ENCODE results near the gene MC1R.
"Not testable (repeated sequence)": the region's sequence is repeated elsewhere in the genome, so short reads cannot be mapped to it uniquely, and the experiment has no call there.

Gene MC1R

GRCh38 chr16:89897204-89897603, 21.5 kb upstream of the MC1R start:
- DNase-seq, result no peak

DNA sequence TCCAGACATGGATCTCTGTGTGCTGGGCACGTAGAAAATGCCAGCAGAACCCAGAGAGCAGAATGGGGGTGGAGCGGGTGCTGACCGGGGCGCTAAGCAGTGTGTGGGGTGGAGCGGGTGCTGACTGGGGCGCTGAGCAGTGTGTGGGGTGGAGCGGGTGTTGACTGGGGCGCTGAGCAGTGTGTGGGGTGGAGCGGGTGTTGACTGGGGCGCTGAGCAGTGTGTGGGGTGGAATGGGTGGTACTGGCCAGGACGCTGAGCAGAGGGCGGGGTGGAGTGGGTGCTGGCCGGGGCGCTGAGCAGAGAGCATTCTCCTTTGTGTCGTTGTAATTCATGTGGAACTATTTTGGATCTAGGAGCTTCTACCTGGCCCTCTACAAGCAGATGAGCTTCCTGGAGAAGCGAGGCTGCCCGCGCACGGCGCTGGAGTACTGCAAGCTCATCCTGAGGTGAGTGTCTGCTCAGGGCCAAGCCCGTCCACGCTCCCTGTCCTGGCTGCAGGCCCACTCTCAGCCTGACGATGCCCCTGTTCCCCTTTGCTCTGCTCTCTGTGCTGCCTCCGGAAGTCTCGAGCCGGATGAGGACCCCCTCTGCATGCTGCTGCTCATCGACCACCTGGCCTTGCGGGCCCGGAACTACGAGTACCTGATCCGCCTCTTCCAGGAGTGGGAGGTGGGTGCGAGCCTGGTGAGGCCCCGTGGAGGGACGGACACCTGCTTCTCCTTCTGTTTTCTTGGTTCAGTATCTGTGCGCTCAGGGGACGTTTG, 20.3 kb upstream of the MC1R start:
- DNase-seq, result no peak

GRCh38 chr16:89899879-89900481, 18.7 kb upstream of the MC1R start:
- no peak for DNase-seq

DNA sequence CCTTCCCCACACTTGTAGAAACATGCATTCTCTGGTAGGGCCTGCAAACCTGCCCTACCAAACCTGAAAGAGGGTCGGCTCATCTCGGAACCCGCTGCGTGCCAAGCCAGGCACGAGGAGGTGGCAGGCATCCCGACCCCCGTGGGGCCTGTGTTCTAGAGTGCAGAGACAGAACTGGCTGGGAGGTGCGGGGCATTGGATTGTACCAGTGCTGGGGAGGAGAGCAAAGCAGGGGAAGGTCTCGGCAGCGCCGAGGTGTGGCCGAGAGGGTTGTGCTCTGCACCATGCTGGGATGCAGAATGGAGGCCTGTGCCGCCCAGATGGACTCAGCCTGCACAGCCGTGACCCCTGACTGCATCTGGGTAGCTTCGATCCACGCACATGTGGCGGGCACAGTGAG, 17.8 kb upstream of the MC1R start:
- no peak for DNase-seq

DNA sequence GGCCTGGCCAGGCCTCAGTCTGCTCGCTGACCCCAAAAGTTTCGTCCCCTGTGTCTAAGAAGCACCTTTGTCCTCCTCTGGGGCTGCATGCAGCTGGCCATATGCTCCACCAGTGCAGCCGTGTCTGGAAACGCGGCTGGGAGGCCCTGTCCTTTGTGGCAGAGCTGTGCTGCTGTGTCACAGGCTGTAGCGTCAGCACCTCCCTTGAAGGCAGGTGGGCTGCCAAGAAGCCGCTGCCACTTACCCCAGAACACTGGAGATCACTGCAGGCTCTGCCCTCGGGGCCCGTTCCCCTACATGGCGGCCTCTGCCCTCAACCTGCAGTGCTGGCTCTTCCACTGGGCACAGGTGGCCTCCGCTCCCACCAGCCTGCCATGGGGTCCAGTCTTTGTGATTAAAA, 15.7 kb upstream of the MC1R start:
- DNase-seq, result no peak

GRCh38 chr16:89903908-89904515, 14.7 kb upstream of the MC1R start:
- no peak for DNase-seq

DNA sequence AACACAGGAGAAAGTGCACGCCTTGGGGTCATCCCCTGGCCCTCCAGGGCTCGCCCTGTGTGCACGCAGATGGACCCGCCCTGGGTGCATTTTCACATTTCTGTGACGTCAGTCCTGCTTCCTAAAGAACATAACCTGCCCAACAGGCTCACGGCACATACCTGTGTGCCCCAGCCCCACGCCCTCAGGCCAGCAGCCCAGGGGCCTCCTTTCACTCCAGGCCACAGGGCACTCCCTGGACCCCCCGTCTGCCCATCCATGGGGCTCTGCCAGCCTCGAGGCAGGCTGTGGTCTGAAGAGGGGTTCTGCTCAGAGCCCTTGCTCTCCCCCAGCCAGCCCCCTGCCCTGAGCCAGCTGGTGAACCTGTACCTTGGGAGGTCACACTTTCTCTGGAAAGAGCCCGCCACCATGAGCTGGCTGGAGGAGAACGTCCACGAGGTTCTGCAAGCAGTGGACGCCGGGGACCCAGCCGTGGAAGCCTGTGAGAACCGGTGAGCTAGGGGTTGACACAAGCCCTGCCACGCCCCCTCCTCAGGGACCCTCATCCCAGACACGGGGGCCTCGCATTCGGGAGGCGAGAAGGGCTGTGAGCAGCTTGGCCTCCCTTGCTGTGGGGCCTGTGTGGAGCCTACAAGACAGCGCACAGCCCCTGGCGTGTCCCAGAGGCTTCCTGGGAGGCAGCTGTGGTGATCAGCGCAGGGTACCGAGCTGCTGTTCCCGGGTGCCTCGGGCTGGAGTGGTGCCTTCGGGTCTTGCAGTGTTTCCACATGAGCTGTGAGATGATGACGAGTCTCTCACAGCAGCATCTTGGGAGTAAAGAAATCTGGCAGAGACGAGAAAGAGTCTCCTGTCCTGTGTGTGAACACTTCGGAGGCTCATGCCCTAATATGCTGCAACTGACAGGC, 13.8 kb upstream of the MC1R start:
- no peak for DNase-seq

- DNase-seq, result no peak
Observed at GRCh38 chr16:89905511-89906139, 13.0 kb upstream of the MC1R start.

GRCh38 chr16:89906140-89907025, 12.3 kb upstream of the MC1R start:
- no peak for DNase-seq

DNA sequence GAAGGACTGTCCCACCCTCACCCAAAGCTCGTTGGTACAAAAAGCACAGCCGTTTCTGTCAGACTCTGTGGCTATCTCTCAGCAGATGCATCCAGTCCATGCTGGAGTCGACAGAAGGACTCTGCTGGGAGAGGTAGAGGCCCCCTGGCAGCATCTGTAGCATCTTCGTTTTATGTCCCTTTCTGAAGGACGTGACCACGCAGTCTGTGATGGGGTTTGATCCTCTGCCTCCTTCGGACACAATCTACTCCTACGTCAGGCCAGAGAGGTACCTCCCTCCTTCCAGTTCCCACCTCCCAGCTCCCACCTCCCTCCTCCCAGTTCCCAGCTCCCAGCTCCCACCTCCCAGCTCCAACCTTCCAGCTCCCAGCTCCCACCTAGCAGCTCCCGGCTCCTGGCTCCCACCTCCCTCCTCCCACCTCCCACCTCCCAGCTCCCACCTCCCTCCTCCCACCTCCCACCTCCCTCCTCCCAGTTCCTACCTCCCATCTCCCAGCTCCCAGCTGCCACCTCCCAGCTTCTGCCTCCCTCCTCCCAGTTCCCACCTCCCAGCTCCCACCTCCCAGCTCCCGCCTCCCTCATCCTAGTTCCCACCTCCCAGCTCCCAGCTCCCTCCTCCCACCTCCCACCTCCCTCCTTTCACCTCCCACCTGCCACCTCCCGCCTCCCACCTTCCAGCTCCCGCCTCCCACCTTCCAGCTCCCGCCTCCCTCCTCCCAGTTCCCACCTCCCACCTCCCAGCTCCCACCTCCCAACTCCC, 11.4 kb upstream of the MC1R start:
- no peak for DNase-seq

DNA sequence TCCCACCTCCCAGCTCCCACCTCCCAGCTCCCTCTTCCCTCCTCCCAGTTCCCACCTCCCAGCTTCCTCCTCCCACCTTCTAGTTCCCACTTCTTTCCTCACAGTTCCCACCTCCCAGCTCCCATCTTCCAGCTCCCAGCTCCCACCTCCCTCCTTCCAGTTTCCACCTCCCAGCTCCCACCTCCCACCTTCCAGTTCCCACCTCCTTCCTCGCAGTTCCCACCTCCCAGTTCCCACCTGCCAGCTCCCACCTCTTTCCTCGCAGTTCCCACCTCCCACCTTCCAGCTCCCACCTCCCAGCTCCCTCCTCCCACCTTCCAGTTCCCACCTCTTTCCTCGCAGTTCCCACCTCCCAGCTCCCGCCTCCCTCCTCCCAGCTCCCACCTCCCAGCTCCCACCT, 10.4 kb upstream of the MC1R start:
- DNase-seq, result no peak

DNA sequence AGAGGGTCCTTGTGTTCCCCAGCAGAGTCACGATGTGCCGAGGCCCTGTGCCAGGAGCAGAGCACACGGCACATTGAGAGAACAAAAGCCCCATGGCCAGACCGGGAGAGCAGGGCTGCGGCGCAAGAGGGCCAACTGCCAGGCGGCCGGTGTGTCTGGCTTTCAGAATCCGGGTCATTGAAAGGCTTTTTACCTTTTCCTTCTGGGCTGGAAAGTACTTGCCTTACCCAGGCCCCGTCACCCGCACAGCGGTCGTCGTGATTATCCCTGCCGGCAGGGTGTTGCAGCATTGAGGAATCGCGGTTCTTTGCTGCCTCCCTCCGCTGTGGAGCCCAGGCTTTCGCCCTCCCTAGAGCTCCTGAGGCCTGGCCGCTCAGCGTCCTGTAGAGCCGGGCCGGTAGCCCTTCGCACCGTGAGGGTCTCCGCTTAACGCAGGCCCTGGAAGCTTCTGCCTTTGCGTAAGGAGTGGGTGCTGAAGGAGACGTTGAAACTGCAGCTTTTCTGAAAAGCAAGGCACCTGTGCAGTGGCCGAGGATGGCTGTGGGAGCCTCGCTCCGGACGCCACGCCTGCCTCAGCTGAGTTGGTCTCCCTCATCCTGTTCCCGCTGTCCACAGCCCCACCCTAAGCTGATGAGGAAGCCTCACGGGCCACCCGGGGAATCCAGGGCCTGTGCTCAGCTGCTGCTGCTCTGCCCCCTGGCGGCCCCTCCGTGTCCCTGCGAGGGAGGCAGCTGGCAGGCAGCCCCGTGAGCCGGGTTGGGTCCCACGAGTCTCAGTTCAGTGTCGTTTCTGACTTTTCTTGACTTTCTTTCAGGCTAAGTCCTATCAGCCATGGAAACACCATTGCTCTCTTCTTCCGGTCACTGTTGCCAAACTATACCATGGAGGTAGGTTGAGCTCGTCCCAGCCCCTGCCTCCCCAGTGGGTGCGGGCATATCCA, 8.6 kb upstream of the MC1R start:
- no peak for DNase-seq

DNA sequence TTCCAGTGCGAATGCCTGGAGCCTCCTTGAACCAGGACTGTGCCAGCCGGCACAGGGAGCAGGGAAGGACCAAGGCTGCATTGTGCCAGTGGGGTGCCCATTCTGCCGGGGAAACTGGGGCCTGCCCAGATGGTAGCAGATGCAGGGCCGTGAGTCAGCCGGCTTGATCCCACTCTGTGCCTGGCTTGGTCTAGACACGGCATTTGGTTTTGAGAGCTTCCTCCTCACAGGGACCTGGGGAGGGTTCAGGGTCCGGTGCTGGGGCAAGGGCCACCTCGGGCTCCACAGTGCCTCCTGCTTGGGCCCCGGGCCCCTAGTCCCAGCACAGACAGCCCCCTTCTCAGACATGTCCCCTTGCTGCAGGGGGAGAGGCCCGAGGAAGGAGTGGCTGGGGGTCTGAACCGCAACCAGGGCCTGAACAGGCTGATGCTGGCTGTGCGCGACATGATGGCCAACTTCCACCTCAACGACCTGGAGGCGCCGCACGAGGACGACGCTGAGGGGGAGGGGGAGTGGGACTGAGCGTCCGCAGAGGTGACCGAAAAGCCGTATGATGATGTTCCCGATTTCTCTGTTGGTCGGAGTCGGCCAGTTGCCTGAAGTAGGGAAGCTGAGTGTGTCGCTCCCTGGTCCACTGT, 7.8 kb upstream of the MC1R start:
- DNase-seq, result no peak

DNA sequence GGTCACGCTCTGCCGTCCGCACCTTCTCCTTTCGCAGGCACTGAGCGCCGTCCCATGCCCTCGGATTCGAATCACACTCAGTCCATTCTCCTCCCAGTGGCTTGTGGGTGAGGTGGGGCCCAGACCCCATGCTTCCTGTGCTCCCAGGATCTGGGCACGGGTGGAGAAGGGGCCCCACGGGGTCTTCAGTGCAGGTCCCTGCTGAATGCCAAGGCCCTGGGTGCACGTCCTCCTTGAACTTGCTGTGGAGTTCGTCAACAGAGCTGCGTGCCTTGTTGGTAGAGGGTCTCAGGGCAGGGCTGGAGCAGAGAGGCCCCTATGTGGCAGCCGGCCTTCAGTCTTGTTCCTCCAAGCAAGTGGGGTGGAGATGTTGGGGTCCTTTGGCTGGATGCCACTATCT, 7.3 kb upstream of the MC1R start:
- no peak for DNase-seq

DNA sequence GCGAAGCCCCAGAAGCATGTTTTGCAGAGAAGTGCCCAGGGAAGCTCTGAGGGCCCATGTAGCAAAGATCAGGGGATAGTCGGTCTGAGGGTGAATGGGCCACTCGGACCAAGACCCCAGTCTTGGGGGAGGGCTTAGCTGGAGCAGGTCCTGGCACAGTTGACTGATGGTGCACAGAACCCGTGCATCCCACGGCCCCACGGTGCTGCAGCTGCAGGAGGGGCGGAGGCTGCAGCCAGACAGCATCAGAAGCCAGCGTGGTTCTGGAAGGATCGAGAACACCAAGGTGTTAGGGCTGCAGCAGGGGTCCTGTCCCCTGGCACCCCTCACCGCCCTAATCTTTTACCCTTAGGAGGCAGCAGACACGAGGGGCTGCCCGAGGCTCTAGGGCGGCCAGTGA, 6.5 kb upstream of the MC1R start:
- no peak for DNase-seq

- DNase-seq, result no peak
Observed at GRCh38 chr16:89912627-89913026, 6.0 kb upstream of the MC1R start.

GRCh38 chr16:89913408-89914387, 5.0 kb upstream of the MC1R start:
- DNase-seq, result no peak

DNA sequence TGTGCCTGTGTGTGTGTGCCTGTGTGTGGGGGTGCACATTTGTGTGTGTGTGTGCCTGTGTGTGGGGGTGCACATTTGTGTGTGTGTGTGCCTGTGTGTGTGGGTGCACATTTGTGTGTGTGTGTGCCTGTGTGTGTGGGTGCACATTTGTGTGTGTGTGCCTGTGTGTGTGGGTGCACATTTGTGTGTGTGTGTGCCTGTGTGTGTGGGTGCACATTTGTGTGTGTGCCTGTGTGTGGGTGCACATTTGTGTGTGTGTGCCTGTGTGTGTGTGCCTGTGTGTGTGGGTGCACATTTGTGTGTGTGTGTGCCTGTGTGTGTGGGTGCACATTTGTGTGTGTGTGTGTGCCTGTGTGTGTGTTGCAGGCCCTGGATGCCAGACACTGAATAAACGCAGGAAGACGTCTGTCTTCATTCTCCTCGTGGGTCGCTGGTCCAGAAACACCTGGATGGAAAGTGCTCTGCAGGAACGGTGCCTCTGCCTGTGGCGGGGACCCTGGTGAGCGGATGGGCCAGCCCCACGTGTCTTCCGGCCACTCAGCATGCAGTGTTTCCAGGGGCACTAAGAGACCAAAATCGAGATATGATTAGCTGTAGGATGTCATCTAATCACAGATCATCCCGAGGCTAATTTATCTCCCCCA, 3.9 kb upstream of the MC1R start:
- not testable (repeated sequence) for DNase-seq
